Activated naive CD4-positive, alpha-beta T cell treated with Interleukin-2 at 50 U/mL for 16 hours (primary cell): Measurements from ENCODE around the gene PHETA1.
"Not testable (repeated sequence)": the region's sequence is repeated elsewhere in the genome, so short reads cannot be mapped to it uniquely, and the experiment has no call there.

Source experiments
- DNase-seq: peaks from one replicate; pipeline ENCODE4 v3.0.0-alpha.2; 2020

Gene PHETA1

DNA sequence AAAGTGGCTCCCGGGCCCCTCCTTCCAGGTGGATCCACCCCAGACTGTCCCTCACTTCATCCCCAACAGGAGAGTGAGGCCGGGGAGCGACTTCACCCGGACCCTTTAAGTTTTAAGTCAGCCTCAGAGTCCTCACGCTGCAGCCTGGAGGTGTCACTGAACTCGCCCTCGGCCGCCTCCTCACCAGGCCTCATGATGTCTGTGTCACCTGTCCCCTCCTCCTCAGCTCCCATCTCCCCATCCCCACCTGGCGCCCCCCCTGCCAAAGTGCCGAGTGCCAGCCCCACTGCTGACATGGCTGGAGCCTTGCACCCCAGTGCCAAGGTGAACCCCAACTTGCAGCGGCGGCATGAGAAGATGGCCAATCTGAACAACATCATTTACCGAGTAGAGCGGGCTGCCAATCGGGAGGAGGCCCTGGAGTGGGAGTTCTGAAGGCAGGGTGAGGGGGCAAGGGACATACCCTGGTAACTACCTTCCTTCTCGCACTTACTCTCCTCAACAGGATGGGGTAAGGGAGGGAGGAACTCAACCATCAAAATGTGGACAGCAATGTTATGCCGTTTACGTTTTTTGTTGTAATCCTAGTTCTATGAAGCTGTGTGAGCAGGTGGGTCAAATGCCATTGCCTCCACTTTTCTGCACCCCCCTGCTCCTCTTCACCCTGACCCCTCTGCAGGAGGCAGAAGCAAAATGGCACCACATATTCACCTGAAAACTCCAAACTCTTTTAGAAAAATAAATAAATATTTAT is 20.8 kb downstream of the PHETA1 start:
- no peak for DNase-seq

DNA sequence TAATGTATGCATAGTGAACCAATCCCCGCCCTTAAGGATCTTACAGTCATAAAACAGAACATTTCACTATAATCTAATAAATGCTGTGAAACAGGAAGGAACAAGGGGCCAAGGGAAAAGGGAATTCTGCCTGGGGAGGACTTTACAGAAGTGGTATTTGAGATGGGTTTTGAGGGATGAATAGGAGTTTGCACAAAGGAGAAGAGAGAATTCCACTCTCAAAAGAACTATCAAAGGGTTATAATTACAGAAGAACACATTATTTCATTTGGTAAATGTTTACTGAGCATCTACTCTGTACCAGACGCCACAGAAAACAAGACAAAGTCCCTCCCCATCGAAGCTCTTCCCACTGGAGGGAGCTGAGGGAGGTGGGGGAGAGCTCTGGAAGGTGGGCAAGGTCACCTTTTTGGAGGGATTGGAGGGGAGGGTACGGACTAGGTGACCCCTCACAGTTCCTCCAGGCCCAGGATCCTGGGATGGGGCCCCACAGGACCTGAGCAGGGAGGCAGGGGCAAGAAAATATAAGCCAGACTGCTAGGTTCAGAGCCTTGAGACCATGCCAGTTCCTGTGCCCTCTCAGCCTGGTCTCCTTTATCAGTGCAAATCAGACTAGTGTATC is 24.5 kb downstream of the PHETA1 start:
- DNase-seq, result no peak

DNA sequence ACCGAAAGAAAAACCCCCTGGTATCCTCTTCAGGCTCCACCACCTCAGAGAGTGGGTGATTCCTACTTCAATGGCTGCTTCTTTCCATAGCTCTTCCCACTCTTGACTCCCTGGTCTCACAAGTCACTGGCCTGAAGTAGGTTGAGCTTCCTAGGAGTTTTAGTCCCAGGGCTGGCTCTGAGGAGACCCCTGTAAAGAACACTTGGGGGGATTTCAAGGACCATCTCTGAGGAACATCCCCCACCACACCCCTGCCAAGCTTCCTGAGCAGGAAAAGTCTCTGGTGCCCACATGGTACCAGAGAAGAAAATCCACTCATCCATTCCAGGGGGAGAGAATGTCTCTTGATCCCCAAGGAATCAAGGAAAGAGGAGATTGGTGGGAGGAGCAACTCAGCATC is 25.7 kb downstream of the PHETA1 start:
- no peak for DNase-seq

DNA sequence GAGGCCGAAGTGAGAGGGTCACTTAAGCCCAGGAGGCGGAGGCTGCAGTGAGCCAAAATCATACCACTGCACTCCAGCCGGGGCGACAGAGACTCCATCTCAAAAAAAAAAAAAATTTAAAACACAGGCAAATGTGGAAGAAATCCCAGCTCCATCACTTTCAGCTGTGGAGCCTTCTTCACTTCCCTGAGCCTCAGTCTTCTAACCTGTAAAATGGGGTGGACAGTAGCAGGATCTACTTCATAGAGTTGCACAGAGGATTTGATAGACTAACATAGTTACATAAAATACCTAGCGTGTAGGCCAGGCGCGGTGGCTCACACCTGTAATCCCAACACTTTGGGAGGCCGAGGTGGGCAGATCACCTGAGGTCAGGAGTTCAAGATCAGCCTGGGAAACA is 26.5 kb downstream of the PHETA1 start:
- no peak for DNase-seq

DNA sequence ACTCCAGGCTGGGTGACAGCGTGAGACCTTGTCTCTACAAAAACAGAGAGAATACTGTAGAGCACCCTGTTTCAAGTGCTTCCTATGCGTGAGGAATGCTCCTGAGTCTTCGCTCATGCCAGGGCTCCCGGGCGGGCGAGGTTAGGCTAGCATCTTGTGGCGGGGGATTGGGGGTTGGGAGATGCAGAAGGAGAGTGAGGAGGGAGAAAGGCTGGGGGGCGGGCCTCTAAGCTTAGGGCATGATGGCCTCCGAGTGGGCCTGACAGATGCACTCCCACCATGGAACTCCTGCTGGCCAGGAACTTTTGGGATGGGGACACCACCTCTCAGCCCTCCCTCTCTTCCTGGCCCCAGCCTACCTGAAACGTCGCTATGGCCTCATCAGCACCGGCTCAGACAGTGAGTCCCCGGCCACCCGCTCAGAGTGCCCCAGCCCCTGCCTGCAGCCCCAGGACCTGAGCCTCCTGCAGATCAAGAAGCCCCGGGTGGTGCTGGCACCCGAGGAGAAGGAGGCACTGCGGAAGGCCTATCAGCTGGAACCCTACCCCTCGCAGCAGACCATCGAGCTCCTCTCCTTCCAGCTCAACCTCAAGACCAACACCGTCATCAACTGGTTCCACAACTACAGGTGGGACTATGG is 27.3 kb downstream of the PHETA1 start:
- no peak for DNase-seq

DNA sequence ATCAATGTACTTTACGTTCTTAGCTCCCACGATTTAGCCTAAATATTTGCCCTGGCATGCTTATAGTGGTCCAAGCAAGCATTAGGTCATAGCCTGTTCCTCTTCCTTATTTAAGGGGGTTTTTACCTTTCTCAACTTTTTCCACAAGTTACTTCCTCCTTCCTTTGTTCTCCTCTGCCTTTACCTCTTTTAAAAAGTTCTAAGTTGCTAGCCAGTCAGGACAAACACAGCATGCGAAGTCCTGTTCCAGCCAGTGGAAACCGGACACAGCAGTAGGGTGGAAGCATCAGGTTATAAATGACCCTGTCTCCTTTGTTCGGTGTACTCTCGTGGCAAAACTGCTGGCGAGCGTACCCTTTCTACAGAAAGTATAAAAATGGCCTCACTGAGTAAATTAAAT is 28.2 kb downstream of the PHETA1 start:
- not testable (repeated sequence) for DNase-seq

DNA sequence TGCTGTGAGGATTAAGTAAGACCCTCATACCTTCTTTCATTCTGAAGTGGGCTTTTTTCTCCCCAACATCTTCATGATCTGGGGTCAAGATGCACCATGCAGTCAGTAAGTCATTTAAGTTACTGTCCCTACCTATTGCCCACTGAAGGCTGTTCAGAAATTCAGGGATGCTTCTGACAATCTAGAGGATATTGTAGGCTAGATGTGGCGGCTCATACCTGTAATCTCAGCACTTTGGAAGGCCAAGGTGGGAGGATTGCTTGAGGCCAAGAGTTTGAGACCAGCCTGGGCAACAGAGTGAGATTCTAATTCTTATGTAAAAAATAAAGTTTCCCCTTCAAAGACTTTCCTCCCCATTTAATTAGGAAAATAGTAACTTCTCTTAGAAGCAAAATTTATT is 28.7 kb downstream of the PHETA1 start:
- no peak for DNase-seq

DNA sequence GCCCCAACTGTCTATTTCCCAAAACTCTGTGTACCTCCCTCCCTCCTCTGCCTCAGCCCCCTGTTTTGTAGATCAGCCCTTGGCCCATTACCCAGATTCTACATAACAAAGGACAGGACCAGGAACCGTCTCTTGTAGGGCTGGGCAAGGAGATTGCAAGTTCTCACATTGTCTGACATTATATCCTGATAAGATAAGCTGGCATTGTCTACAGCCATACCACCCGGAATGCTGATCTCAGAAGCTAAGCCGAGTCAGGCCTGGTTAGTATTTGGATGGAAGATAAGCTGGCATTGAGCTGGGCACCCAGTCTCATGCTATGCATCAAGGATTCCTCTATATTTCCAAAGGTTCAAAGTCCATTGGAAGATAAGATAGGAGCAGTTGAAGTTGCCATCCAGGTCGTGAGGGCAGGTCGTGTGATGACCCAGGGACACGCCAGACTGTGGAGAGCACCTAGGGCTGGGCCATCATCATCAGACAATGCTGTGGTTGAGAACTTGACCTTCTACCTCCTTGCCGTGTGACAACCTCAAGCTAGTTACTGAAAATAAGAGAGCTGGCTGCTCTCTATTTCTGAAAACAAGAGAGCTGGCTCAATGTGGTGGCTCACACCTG is 29.5 kb downstream of the PHETA1 start:
- DNase-seq, result no peak

DNA sequence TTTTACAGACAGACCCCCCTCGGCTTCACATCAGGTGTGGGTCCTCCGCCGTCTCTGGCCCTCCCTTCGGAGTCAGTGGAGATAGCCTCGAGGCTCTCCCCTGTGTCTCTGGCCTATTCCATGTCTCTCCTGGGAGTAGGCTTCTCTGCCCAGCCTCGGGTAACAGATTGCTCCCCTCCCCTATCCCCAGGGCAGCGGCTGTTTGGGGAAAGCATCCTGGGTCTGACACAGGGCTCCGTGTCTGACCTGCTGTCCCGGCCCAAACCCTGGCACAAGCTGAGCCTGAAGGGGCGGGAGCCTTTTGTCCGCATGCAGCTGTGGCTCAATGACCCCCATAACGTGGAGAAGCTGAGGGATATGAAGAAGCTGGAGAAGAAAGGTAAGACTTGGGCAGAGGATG is 30.8 kb downstream of the PHETA1 start:
- no peak for DNase-seq

DNA sequence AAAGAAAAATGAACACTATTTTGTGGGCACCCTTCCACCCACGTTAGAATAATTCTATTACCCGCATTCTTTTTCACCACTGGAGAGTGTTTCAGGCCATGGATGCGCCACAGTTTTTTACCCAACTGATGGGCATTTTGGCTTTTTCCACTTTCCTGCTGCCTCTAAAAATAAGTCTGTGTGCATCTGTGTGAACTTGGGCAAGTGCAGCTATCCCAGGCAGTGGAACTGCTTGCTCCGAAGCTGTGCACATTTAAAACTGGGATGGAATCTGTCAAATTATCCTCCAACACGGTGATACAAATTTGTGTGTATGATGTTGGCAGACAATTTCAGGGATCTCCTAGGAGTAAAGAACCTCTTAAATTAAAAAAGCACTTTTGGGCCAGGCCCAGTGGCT is 31.5 kb downstream of the PHETA1 start:
- DNase-seq, result no peak

DNA sequence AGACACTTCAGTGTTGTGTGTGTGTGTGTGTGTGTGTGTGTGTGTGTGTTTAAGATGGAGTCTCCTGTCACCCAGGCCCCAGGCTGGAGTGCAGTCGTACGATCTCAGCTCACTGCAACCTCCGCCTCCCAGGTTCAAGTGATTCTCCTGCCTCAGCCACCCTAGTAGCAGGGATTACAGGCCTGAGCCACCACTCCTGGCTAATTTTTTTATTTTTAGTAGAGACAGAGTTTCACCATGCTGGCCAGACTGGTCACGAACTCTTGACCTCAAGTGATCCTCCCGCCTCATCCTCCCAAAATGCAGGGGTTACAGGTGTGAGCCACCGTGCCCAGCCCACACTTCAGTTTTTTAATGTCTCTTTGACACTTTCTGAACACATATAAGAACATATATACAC is 32.5 kb downstream of the PHETA1 start:
- DNase-seq, result not testable (repeated sequence)

DNA sequence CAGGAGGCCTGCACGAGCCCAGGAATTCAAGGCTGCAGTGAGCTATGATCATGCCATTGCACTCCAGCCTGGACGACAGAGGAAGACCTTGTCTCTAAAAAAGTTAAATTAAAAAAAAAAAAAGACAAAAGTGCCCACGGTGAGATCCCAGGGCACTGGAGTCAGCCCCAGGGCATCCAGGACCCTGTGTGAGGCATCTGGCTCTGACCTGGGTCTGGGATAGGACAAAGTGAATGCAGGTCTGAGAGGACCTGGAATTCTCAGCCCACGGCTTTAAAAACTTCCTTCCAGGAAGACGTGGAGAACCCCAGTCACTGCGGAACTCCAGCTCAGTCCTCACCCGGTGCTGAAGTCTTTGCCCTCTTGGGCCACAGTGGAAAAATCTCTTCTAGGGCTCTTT is 33.1 kb downstream of the PHETA1 start:
- DNase-seq, result no peak

DNA sequence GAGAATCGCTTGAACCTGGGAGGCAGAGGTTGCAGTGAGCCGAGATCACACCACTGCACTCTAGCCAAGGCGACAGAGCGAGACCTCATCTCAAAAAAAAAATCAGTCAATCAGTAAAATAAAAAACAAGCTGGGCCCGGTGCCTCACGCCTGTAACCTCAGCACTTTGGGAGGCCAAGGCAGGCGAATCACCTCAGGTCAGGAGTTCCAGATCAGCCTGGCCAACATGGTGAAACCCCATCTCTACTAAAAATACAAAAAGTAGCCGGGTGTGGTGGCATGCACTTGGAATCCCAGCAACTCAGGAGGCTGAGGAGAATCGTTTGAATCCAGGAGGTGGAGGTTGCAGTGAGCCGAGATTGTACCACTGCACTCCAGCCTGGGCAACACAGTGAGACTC is 33.6 kb downstream of the PHETA1 start:
- not testable (repeated sequence) for DNase-seq

DNA sequence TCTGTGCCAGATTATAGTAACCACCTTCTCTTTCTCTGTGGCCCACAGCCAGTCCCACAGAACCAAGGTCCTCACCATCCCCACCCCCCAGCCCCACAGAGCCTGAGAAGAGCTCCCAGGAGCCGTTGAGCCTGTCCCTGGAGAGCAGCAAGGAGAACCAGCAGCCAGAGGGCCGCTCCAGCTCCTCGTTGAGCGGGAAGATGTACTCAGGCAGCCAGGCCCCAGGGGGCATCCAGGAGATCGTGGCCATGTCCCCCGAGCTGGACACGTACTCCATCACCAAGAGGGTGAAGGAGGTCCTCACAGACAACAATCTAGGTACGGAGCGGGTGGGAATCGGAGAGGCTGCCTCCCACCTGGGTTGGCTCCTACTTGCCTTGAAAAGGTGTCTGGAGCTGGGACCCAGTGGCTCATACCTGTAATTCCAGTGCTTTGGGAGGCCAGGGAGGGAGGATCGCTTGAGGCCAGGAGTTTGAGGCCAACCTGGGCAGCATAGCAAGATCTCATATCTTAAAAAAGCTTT is 34.4 kb downstream of the PHETA1 start:
- DNase-seq, result no peak

DNA sequence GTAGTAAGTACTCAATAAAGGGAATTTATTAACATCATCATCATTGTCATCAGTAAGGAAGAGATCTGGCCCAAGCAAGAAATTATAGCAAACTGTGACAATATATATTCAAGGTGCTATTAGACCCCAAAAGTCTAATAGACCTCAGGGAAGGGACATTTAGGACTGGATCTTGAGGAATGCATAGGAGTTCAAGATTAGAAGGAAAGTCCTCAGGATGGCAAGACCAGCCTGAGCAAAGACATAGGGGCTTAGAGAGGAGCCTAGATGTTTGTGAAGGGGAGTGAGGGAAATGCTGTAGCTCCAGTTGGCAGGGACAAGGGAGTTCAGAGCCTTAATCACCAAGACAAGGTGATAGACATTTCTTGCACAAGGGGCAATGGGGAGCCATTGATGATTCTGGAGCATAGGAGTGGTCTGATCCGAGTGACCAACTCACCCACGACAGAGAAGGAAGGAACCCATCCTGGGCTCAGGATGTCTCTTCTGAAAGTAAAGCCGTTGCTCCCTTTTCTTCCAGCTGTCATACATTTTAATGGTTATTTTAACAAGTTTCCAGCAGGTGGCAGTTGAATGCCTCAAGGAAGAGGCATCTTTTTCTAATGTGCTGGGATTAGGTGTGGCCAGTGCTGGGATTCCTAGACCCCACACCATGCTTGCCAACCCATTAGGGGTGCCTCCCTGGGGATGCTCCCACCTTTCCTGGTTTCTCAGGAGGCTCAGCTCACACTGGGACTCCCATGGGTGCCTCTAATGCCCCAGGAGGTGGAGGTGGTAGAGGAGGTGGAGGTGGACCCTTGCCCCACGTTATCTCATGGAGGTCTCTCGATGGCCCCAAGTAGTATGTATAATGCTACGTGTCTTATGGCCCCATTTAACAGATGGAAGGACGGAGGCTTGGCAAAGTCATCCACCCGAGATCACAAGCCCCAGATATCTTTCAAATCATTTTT is 37.8 kb downstream of the PHETA1 start:
- no peak for DNase-seq

DNA sequence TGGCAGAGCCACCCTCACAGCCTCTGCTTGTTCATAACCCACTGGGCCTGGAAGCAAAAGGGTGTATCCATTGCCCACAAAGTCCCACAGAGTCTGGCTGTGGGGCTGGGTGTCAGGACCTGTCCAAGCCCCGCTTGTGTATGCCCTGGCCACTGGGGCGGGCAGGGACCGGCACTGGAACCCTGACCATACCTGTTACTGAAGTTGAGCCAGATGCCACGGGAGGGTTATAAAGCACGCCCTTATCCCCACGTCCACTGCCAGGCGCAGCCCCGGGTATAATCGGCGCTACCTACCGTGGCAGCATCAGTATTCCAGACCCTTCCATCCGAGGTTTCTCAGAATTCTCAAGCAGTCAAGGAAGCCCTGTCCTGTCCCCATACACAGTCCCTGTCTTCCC is 40.8 kb downstream of the PHETA1 start:
- no peak for DNase-seq

DNA sequence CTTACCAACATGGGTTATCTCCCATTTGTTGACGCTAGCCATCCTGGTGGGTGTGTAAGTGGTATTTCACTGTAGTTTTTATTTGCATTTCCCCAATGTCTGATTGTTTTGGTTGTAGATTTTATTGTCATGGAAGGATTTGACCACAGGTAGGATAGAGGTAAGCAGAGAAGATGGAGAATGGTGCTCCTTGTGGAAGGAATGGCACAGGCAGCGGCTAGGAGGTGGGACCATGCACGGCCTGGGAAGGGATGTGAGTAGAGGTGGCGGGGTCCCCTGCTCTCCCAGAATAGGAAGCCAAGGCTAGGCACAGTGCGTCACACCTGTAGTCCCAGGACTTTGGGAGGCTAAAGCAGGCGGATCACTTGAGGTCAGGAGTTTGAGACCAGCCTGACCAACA is 41.4 kb downstream of the PHETA1 start:
- no peak for DNase-seq

DNA sequence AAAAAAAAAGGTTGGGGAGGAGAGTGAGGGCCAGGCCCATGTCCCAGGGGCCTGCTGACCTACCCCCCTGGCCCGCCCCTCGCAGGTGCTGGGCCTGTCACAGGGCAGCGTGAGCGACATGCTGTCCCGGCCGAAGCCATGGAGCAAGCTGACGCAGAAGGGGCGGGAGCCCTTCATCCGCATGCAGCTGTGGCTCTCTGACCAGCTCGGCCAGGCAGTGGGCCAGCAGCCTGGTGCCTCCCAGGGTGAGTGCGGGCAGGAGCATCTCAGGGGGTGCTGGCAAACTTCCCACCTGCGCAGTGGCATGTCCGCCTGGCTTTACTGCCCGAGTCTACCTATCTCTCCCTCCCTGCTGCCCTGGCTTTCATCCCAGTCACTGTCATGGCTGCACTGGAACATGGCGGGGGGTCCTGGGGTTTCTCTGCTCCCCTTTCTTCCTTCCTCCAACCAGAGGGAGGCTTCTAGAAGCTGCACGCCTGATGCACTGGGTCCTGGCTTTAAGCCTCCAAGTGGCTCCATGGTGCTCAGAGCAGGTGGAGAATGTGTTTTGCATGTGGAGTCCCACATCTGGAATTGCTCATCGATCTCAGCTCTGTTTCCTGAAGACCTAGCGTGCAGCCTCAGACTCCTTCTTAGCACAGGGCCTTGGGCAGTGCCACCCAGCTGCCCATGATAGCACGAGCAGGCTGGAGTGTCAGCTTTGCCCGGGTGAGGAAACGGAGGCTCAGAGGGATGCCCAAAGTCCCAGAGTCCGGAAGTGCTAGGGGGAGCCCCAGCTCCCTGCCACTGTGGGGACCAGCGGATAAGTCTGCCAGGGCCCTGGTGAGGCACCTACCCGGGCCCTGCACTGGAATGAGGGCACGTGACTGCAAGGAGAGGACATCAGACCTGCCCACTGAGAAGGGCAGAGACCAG is 46.3 kb downstream of the PHETA1 start:
- no peak for DNase-seq

DNA sequence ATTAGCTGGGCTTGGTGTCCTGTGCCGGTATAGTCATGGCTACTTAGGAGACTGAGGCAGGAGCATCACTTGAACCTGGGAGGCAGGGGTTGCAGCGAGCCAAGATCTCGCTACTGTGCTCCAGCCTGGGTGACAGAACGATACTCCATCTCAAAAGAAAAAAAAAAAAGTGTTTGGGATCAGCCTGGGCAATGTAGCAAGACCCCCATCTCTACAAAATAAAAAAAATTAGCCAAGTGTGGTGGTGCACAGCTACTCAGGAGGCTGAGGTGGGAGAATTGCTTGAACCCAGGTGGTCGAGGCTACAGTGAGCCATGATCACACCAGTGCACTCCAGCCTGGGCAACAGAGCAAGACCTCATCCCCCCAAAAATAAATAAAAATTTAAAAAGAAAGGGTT is 47.6 kb downstream of the PHETA1 start:
- DNase-seq, result no peak

DNA sequence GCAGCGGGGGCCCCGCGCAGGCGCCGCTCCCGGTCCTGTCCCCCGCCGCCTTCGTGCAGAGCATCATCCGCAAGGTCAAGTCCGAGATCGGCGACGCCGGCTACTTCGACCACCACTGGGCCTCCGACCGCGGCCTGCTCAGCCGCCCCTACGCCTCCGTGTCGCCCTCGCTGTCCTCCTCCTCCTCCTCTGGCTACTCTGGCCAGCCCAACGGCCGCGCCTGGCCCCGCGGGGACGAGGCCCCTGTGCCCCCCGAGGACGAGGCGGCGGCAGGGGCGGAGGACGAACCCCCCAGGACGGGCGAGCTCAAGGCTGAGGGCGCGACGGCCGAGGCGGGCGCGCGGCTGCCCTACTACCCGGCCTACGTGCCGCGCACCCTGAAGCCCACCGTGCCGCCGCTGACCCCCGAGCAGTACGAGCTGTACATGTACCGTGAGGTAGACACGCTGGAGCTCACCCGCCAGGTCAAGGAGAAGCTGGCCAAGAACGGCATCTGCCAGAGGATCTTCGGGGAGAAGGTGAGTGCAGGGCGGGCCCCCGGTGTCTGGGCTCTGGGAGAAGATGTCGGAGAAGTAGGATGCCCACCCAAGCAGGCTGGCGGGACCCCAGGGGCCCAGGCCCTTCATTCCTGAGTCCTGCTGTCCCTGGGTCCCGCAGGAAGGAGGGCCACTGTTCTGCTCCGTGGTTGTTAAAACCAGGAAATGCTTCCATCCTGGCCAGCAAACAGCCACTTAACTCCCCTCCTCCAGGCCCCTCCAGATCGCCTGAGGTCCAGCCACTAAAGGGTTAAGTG is 48.4 kb downstream of the PHETA1 start:
- DNase-seq, result no peak
